GM23338 (cell line): ENCODE measurements around the gene DCLK2. TPM values are rescaled to one million over a fixed set of nuclear protein-coding genes. Genes with fewer than 3 reads are reported as not detected.

Experiments
- ATAC-seq: fragments of 200-7000 bp; cut with Tn5 transposase; 3 replicates; pipeline ENCODE4 v1.9.1; 2020
- DNase-seq: peaks from one replicate; pipeline ENCODE4 v3.0.0-alpha.2; 2015; ENCODE audit warnings: low spot score
- H2AFZ ChIP-seq: fragments of 200-600 bp; sonication (generic); 2 replicates; pipeline ENCODE4 v1.8.0; 2016; ENCODE audit warnings: antibody characterized with exemption, mild to moderate bottlenecking, moderate library complexity
- H3F3A ChIP-seq: fragments of 200-600 bp; sonication (generic); replicated peaks from 2 replicates; pipeline ENCODE4 v1.8.0; 2017; ENCODE audit warnings: antibody characterized with exemption, mixed run types, low read depth
- H3K27ac ChIP-seq: fragments of 200-600 bp; sonication (generic); 2 replicates; pipeline ENCODE4 v1.6.1; 2016; ENCODE audit warnings: low read depth
- H3K27me3 ChIP-seq: fragments of 200-600 bp; sonication (generic); 2 replicates; pipeline ENCODE4 v1.8.0; 2016; ENCODE audit warnings: mild to moderate bottlenecking, mixed run types, moderate library complexity; ENCODE audit not compliant: insufficient read depth
- H3K36me3 ChIP-seq: fragments of 200-600 bp; sonication (generic); 2 replicates; pipeline ENCODE4 v1.8.0; 2016; ENCODE audit warnings: mild to moderate bottlenecking; ENCODE audit not compliant: insufficient read depth
- H3K4me1 ChIP-seq: fragments of 200-600 bp; sonication (generic); 2 replicates; pipeline ENCODE4 v1.8.0; 2016; ENCODE audit warnings: mild to moderate bottlenecking, moderate library complexity; ENCODE audit not compliant: insufficient read depth
- H3K4me2 ChIP-seq: fragments of 200-600 bp; sonication (generic); 2 replicates; pipeline ENCODE4 v1.7.1; 2017; ENCODE audit warnings: mixed run types
- H3K4me3 ChIP-seq: fragments of 200-600 bp; sonication (generic); 2 replicates; pipeline ENCODE4 v1.6.1; 2016; ENCODE audit warnings: mixed run types
- H3K79me2 ChIP-seq: fragments of 200-600 bp; sonication (generic); replicated peaks from 2 replicates; pipeline ENCODE4 v1.8.0; 2017; ENCODE audit warnings: mild to moderate bottlenecking; ENCODE audit not compliant: insufficient read depth
- H3K9me2 ChIP-seq: fragments of 200-600 bp; sonication (generic); 2 replicates; pipeline ENCODE4 v1.8.0; 2017; ENCODE audit not compliant: insufficient read depth
- H4K20me1 ChIP-seq: fragments of 200-600 bp; sonication (generic); replicated peaks from 2 replicates; pipeline ENCODE4 v1.8.0; 2017; ENCODE audit warnings: mild to moderate bottlenecking; ENCODE audit not compliant: insufficient read depth
- H3K27ac Mint-ChIP-seq: 2 replicates; pipeline ENCODE4 v1.8.0; 2020; ENCODE audit warnings: inconsistent platforms, mild to moderate bottlenecking, moderate library complexity, mixed read lengths
- H3K27me3 Mint-ChIP-seq: 3 replicates; pipeline ENCODE4 v1.8.0; 2022; ENCODE audit warnings: low read depth, mild to moderate bottlenecking, moderate library complexity, mixed read lengths, inconsistent platforms; ENCODE audit not compliant: insufficient read depth, poor library complexity
- H3K36me3 Mint-ChIP-seq: 3 replicates; pipeline ENCODE4 v1.8.0; 2021; ENCODE audit warnings: low read depth, mild to moderate bottlenecking, inconsistent platforms, moderate library complexity, mixed read lengths
- H3K4me1 Mint-ChIP-seq: 3 replicates; pipeline ENCODE4 v1.8.0; 2020; ENCODE audit warnings: mild to moderate bottlenecking, inconsistent platforms, mixed read lengths
- H3K4me3 Mint-ChIP-seq: 3 replicates; pipeline ENCODE4 v1.8.0; 2021; ENCODE audit warnings: moderate library complexity, mild to moderate bottlenecking, inconsistent platforms, mixed read lengths
- H3K9me3 Mint-ChIP-seq: 3 replicates; pipeline ENCODE4 v1.8.0; 2020; ENCODE audit warnings: moderate library complexity, mild to moderate bottlenecking, inconsistent platforms, mixed read lengths
- CTCF ChIP-seq, 2 experiments: fragments of 200-600 bp in 1 of 2; sonication (generic) in 1 of 2; conservative IDR thresholded peaks; 2 replicates each; pipeline versions ENCODE4 v1.5.1 to v1.6.1; 2016 to 2017; ENCODE audit warnings: antibody characterized with exemption in 2 of 2, low read depth in 2 of 2, mild to moderate bottlenecking in 2 of 2, moderate library complexity in 1 of 2
- ETS1 ChIP-seq: IDR thresholded peaks from 2 replicates; pipeline ENCODE4 v1.6.1; 2016; ENCODE audit warnings: antibody characterized with exemption
- EZH2 ChIP-seq: fragments of 200-600 bp; sonication (generic); IDR thresholded peaks from one replicate; pipeline ENCODE4 v1.8.0; 2017; ENCODE audit warnings: antibody characterized with exemption, mild to moderate bottlenecking, low read depth; ENCODE audit not compliant: unreplicated experiment
- EZH2phosphoT487 ChIP-seq: fragments of 200-600 bp; sonication (generic); IDR thresholded peaks from one replicate; pipeline ENCODE4 v1.8.1; 2018; ENCODE audit warnings: antibody characterized with exemption; ENCODE audit not compliant: unreplicated experiment
- NANOG ChIP-seq: IDR thresholded peaks from 2 replicates; pipeline ENCODE4 v1.6.1; 2016; ENCODE audit warnings: antibody characterized with exemption, borderline replicate concordance
- REST ChIP-seq: IDR thresholded peaks from one replicate; pipeline ENCODE4 v1.6.1; 2018; ENCODE audit warnings: antibody characterized with exemption; ENCODE audit not compliant: unreplicated experiment
- ZNF114 ChIP-seq: fragments of 250-450 bp; sonication (Bioruptor Pico); IDR thresholded peaks from 2 replicates; pipeline ENCODE4 v1.5.0; 2020; ENCODE audit warnings: mild to moderate bottlenecking, moderate library complexity
- ZNF331 ChIP-seq: fragments of 250-450 bp; sonication (Bioruptor Pico); IDR thresholded peaks from 2 replicates; pipeline ENCODE4 v1.5.0; 2020; ENCODE audit warnings: low read depth, mild to moderate bottlenecking, moderate library complexity
- ZNF462 ChIP-seq: fragments of 250-450 bp; sonication (Bioruptor Pico); IDR thresholded peaks from 2 replicates; pipeline ENCODE4 v1.5.0; 2020; ENCODE audit warnings: mild to moderate bottlenecking, moderate library complexity
- polyA plus RNA-seq: library from polyadenylated mRNA; unstranded; fragments of >200 nt; fragmentation: Nextera tagmentation; extraction: Ambion mirVana; gene quantifications from 2 replicates; pipeline ENCODE4 v1.2.1, GENCODE V29; 2016
- total RNA-seq: library from RNA; depleted of rRNA; stranded (reverse); fragments of >200 nt; shearing (Covaris generic); gene quantifications from 2 replicates; pipeline ENCODE4 v1.2.3, GENCODE V29; 2014

DCLK2 gene
- total and polyA plus RNA-seq, 2 experiments from 2014 or later, result 0.49 TPM; not detected in 1

GRCh38 chr4:150094676-150095075, 16.4 kb downstream of the DCLK2 start:
- Mint-ChIP-seq H3K27me3 (no peaks in the 10 kb centered on the region), H3K27ac (no peak overlapping the region), H3K4me1 (no peaks in the 10 kb centered on the region), H3K4me3 (no peak overlapping the region), H3K36me3 (no peaks in the 10 kb centered on the region), H3K9me3 (no peaks in the 10 kb centered on the region)
- Histone ChIP-seq H3K4me2 (no peak overlapping the region), H3K27ac (no peak overlapping the region), H3K36me3 (no peaks in the 10 kb centered on the region), H4K20me1 (no peaks in the 10 kb centered on the region), H3K4me1 (no peaks in the 10 kb centered on the region), H3K4me3 (no peak overlapping the region), H3K27me3 (no peaks in the 10 kb centered on the region), H2AFZ (no peak overlapping the region), H3K79me2 (no peaks in the 10 kb centered on the region), H3F3A (no peaks in the 10 kb centered on the region), H3K9me2 (no peaks in the 10 kb centered on the region)
- ATAC-seq, result no peak
- no peak for DNase-seq
- TF ChIP-seq EZH2phosphoT487 (no peak), EZH2 (no peak), CTCF (conservative IDR thresholded peaks at IDR 0.05; ENCODE audit: low read depth in 2 of 2) (no peak), NANOG (no peak), ZNF114 (CRISPR knock-in tag) (no peak), ETS1 (no peak), ZNF462 (no peak), ZNF331 (CRISPR knock-in tag) (no peak), REST (no peak)
